Limb (tissue), 2 donors: ENCODE results near the gene DCPS.
"Not testable (repeated sequence)": the region's sequence is repeated elsewhere in the genome, so short reads cannot be mapped to it uniquely, and the experiment has no call there.

Source experiments
- DNase-seq, 2 donors: peaks; one replicate each; pipeline ENCODE4 v3.0.0-alpha.2; 2016; ENCODE audit errors: extremely low spot score in 2 of 2

DCPS gene, protein sequence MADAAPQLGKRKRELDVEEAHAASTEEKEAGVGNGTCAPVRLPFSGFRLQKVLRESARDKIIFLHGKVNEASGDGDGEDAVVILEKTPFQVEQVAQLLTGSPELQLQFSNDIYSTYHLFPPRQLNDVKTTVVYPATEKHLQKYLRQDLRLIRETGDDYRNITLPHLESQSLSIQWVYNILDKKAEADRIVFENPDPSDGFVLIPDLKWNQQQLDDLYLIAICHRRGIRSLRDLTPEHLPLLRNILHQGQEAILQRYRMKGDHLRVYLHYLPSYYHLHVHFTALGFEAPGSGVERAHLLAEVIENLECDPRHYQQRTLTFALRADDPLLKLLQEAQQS

DNA sequence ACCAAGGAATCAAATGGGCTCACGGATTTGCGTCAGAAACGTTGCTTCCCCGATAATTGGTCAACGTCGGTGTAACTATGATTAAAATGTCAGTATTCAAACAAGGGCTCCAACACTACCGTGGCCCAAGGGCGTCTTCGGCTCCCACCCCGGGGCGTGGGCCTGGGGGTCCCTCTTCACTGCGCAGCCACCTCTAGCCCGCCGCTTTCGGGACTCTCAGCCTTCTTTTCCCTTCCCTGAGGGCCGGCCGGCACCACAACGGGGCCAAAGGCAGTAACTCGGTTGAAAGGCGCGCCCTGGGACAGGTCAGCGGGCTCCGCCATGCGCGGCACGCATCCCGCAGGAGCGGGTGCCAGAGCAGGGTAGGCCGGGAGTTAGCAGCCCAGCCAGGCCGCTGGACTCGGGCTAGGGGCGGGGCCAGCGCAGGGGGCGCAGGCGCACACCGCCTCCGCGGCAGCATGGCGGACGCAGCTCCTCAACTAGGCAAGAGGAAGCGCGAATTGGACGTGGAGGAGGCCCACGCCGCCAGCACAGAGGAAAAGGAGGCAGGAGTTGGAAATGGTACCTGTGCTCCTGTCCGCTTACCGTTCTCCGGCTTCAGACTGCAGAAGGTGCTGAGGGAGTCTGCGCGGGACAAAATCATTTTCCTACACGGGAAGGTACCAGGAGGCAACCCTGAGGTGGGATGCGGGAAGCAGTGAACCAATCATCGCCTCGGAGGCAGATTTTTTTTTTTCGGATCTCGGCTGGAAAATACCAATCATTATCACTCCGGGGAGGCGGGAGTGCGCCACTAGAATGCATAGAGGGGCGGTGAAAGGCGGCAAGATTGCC is at the start of gene DCPS:
Gene DCPS (plus strand): TSS at position 438 of the 834 bp plus-strand sequence. CDS start 21 bp downstream, at position 459.
- DNase-seq = peak; percentile 94 to 95

GRCh38 chr11:126254819-126255218 is 49.0 kb upstream of the DCPS start:
- DNase-seq = no peak

DNA sequence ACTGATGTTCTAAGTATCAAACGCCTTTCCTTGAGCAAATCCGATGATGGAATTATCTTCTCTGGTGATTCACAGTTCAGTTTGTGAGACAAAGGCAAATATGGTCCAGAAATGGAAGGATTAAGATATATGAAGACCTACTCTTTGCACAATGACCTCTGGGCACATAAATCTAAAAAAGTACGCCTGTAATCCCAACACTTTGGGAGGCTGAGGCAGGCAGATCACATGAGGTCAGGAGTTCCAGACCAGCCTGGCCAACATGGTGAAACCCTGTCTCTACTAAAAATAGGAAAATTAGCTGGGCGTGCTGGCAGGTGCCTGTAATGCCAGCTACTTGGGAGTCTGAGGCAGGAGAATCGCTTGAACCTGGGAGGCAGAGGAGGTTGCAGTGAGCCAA is 48.4 kb upstream of the DCPS start:
- DNase-seq = not testable (repeated sequence)

GRCh38 chr11:126256216-126256615 is 47.6 kb upstream of the DCPS start:
- no peak for DNase-seq

- no peak for DNase-seq
These were observed 46.7 kb upstream of the DCPS start for GRCh38 chr11:126257144-126257543.

DNA sequence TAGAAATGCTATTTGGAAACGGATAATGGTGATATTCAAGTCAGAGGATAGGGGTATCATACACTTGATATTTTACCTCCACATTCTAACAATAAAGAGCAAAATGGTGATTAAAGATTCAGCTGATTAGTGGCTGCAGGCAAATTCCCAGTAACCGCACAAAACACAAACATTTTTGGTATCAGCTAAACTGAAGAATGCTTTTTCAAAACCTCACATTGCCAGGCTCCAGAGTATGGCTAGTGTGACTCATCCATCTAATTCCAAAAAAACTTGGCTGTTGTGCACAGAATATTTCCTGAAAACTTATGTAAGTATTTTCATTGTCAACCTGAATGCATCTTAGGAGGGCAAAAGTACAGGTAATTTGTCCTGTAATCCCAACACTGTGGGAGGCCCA is 46.1 kb upstream of the DCPS start:
- DNase-seq = no peak

GRCh38 chr11:126262216-126262615 is 41.6 kb upstream of the DCPS start:
- no peak for DNase-seq

DNA sequence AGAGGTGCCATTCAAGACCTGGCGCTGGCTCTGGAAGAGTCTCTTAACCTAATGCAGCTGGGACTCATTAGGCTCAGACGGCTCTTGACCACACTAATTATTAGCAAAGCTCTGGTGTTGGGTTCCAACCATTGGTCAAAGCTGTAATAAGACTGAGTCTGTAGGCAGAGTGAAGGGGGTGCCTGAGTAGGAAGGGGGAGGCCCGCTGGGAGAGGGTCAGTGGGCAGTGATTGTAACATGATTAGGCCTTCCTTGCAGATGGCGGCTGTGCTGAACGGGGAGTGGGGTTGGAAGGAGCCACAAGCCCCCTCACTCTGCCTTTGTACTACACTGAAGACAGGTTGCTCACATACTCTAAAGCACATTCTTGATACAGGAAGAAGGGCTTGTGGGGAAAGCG is 40.4 kb upstream of the DCPS start:
- DNase-seq = no peak

- DNase-seq = no peak
These were observed 38.0 kb upstream of the DCPS start for GRCh38 chr11:126265811-126266210.

- no peak for DNase-seq
These were observed 36.2 kb upstream of the DCPS start for GRCh38 chr11:126267650-126268049.

DNA sequence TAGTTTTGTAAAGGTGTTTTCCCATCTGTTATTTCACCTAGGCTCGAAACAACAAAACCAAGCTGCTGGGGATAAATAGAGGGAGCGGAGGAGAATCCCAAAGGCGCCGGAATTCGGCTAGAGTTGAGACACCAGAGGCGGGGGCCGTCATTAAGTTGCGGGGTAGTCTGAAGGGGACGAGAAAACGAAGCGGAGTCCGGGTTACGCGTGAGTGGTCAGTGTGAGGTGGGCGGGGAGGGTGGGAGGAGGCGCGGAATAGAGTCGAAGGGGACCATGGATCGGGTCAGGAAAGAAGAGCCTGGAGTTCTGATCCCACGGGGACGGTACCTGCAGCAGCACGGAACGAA is 35.5 kb upstream of the DCPS start:
- no peak for DNase-seq

DNA sequence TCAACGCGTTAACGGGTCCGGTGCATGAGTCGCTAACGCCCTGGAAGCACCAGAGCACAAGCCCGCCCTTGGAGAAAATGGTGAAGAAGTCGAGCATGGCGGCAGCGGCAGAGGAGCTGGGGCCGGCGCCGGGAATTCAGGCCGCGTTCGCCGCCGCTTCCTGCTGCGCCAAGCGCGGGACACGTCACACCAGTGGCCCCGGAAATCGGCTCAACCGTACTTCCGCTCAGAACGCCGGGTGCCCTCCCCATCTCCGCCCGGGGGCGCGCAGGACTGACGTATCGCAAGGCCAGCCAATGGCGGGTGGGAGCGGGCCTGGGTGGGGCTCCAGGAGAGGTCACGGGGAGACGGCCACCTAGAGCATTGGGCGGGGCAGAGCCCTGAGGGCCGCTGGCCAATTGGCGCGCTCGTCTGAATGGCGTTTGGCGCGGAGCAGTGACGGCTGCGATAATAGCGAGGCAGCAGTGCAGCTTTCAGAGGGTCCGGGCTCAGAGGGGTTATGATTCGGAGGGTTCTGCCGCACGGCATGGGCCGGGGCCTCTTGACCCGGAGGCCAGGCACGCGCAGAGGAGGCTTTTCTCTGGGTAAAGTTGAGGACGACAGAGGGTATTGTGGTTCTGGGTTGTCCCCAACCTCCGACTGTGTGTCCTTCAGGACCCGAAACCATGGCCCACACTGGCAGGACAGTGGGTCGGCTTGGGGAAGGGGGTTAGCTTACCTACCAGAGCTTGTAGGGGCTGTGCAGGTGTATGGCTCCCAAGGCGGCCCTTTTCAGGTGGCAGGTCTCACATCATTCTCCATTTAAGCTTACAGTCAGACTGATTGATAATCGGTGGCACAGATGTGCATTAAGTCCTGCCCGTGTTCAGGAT is 34.9 kb upstream of the DCPS start, which contains the start of the genes FOXRED1 and SRPRA:
Gene FOXRED1 (plus strand): TSS at position 447 of the 872 bp plus-strand sequence. CDS start 53 bp downstream, at position 500.
Gene SRPRA (minus strand): TSS at position 188 of the 872 bp plus-strand sequence. CDS start 91 bp downstream, at position 97.
- peak; percentile 98 to 100 for DNase-seq

- DNase-seq = no peak
These were observed 26.5 kb upstream of the DCPS start for GRCh38 chr11:126277322-126277721.

DNA sequence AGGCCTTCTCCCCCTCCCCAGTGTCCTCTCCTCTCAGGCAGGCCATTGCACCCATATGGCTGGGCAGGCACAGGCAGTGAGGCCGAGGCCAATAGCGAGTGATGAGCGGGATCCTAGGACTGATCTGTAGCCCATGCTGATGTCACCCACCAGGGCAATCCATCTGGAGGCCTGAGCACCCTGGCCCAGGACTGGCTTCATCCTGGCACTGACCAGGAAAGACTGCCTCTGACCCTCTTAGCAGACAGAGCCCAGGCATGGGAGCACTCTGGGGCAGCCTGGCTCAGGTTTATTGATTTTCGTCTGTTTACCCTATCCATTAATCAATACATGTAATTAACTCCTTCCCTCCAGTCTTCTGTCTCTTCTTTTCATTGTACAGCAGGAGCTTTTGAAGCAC is 26.1 kb upstream of the DCPS start:
- DNase-seq = no peak

DNA sequence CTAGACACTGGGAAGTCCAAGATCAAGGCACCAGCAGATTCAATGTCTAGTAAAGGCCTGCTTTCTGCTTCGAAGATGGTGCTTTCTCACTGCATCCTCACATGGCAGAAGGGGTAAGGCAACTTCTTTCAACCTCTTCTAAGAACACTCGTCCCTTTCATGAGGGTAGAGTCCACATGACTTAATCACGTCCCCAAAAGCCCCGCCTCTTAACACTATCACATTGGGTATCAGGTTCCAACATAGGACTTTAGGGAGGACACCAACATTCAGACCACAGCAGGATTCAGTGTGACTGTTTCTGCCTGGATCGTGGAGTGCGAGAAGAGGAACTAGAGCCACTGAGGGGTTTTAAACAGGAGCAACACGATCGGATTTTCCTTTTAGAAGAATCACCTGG is 24.7 kb upstream of the DCPS start:
- no peak for DNase-seq

DNA sequence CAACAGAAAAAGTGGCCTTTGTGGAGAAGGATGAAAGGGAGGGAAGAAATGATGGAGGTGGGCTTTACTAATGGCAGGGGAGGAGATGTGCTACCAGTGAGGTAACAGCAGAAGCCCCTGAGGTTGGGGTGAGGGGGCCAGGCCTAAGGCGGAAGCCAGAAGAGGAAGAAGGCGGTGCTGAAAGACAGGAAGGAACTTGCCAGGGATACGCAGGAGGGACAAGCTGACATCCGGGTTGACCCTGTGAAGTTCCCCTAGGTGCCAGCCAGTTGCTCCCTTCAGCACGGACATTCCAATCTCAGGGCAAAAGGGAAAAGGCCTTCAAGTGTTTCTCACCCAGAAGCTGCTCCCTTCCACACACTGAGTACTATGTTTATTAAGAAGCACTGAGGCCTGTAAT is 23.3 kb upstream of the DCPS start:
- no peak for DNase-seq

GRCh38 chr11:126281245-126281644 is 22.6 kb upstream of the DCPS start:
- DNase-seq = no peak

DNA sequence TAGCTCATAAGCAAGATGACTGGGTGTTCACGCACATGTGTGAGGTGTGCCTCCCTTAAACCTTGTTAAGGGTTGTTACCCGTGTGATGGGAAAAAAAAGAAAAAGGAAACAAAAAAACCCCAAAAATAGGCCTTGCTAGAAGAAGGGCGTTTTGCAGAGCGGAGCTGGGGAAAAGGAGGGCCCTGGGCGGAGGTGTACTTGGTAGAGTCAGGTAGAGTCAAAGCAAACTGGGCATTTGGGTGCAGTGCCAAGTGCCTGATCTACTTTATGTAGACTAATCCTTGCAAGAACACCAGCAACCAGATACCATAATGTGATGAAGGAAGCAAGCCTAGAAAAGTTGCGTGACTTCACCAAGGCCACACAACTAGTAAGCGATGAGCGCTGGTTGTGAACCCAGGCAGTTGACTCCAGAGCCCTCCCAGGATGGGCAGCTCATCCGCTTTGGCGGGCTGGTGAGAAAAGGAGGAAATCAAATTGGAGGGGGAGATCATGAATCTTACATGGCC is 22.1 kb upstream of the DCPS start:
- DNase-seq = no peak

- peak; percentile 49 to 73 for DNase-seq
These were observed 21.5 kb upstream of the DCPS start for GRCh38 chr11:126282361-126282735.

GRCh38 chr11:126282736-126283591 is 20.9 kb upstream of the DCPS start, which contains the start of gene TIRAP:
Gene TIRAP, plus strand, starts transcription at chr11:126283093. Its CDS starts 7,802 bp downstream, at chr11:126290895.
- DNase-seq = peak; percentile 45 to 79
